IMR-90 (cell line): ENCODE data around the gene MYO1H.

Experiments
- CTCF ChIP-seq: conservative IDR thresholded peaks from 2 replicates; pipeline ENCODE4 v1.5.1; 2012; ENCODE audit warnings: mild to moderate bottlenecking, low read depth, low read length, improper control_type of control experiment
- MAFK ChIP-seq: IDR thresholded peaks from 2 replicates; pipeline ENCODE4 v1.6.1; 2012; ENCODE audit warnings: low read depth, low read length, improper control_type of control experiment
- RFX5 ChIP-seq: IDR thresholded peaks from 2 replicates; pipeline ENCODE4 v1.8.0; 2012; ENCODE audit warnings: low read depth, mild to moderate bottlenecking, low read length, moderate library complexity
- USF2 ChIP-seq: fragments of 150-350 bp; IDR thresholded peaks from 2 replicates; pipeline ENCODE4 v1.6.1; 2017; ENCODE audit warnings: mild to moderate bottlenecking, antibody characterized with exemption, low read length, low read depth

- TF ChIP-seq RFX5 (no peak), CTCF (no peak), MAFK (no peak), USF2 (no peak)
These were observed 132.1 kb downstream of the MYO1H start for GRCh38 chr12:109479761-109480160.
